Measurements from ENCODE around the gene TRIM65. TPM values are rescaled to one million over a fixed set of nuclear protein-coding genes. Genes with fewer than 3 reads are reported as not detected.

TRIM65 gene
- total and polyA plus RNA-seq, 2 of the 13 experiments (the other 11 are each of a cell fraction or from before 2014, with no cell fraction given) = 10.3 to 22.4 TPM

DNA sequence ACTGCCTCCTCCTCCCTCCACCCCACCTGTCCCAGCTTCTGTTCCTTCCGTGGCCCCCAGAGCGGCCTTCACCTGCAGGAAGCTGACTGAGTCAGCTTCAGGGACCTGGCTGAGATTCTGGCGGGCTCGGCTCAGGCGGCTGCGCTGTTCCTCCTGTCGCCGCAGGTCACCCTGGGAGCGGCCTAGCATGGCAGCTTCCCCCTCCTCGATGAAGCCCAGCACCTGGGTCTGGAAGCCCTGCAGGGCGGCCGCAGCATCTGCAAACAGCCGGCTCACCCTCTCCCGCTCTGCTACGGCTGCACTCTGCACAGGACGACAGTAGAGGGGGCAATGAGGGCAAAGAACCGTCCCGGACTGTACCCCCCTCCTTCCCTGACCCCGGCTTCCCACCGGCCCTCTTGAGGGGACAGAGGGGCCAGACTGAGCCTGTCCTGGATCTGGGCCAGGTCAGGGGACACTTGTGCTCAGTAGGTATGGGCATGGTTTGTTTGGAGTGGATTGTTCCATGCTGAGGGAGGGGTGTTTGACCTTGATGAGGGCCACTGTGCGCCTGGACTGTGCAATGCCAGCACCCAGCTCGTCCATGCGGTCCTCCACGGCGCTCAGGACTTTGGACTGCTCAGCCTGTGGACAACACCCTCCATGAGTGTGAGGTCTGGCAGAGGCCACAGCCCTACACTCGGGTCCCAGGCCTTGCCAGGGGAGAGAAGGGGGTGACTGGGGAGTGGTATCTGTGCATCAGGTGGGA, 20.4 kb downstream of the TRIM65 start (continued):
- TF ChIP-seq PHF21A (CRISPR knock-in tag; IDR thresholded peaks at IDR 0.05) (peak; percentile 100), TCF12 (IDR thresholded peaks at IDR 0.05) (no peak), TCF12 (CRISPR knock-in tag; IDR thresholded peaks at IDR 0.05) (peak; percentile 83), SIN3B (IDR thresholded peaks at IDR 0.05; ENCODE audit: low read length) (0 out of 2 replicates have a peak, but pooled peaks have one; percentile 14), MXD4 (CRISPR knock-in tag; IDR thresholded peaks at IDR 0.05) (peak; percentile 34; the same call in 1 of the 2 replicates), FOXO1 (CRISPR knock-in tag; IDR thresholded peaks at IDR 0.05) (peak; percentile 96), ZNF274 (CRISPR knock-in tag; IDR thresholded peaks at IDR 0.05) (peak; percentile 54), TEAD2 (CRISPR knock-in tag; IDR thresholded peaks at IDR 0.05) (no peak), HNF4A (CRISPR knock-in tag; IDR thresholded peaks at IDR 0.05) (peak; percentile 100), ZNF136 (CRISPR knock-in tag; IDR thresholded peaks at IDR 0.05; ENCODE audit: low read depth) (peak; percentile 95), ARHGAP35 (CRISPR knock-in tag; IDR thresholded peaks at IDR 0.05; ENCODE audit: borderline replicate concordance) (no peak; the same call in none of the 2 replicates), ATM (IDR thresholded peaks at IDR 0.05; ENCODE audit: borderline replicate concordance) (no peak)
- TF ChIP-seq, protein P1, sequence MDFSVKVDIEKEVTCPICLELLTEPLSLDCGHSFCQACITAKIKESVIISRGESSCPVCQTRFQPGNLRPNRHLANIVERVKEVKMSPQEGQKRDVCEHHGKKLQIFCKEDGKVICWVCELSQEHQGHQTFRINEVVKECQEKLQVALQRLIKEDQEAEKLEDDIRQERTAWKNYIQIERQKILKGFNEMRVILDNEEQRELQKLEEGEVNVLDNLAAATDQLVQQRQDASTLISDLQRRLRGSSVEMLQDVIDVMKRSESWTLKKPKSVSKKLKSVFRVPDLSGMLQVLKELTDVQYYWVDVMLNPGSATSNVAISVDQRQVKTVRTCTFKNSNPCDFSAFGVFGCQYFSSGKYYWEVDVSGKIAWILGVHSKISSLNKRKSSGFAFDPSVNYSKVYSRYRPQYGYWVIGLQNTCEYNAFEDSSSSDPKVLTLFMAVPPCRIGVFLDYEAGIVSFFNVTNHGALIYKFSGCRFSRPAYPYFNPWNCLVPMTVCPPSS (IDR thresholded peaks at IDR 0.05) = no peak
- TF ChIP-seq, protein P2, sequence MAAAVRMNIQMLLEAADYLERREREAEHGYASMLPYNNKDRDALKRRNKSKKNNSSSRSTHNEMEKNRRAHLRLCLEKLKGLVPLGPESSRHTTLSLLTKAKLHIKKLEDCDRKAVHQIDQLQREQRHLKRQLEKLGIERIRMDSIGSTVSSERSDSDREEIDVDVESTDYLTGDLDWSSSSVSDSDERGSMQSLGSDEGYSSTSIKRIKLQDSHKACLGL (CRISPR knock-in tag; IDR thresholded peaks at IDR 0.05) = peak; percentile 30; the same call in 1 of the 2 replicates
- TF ChIP-seq, protein P3, sequence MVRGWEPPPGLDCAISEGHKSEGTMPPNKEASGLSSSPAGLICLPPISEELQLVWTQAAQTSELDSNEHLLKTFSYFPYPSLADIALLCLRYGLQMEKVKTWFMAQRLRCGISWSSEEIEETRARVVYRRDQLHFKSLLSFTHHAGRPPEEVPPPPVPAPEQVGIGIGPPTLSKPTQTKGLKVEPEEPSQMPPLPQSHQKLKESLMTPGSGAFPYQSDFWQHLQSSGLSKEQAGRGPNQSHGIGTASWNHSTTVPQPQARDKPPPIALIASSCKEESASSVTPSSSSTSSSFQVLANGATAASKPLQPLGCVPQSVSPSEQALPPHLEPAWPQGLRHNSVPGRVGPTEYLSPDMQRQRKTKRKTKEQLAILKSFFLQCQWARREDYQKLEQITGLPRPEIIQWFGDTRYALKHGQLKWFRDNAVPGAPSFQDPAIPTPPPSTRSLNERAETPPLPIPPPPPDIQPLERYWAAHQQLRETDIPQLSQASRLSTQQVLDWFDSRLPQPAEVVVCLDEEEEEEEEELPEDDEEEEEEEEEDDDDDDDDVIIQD (CRISPR knock-in tag; IDR thresholded peaks at IDR 0.05; ENCODE audit: low read depth) = peak; percentile 78
- TF ChIP-seq, protein P4, sequence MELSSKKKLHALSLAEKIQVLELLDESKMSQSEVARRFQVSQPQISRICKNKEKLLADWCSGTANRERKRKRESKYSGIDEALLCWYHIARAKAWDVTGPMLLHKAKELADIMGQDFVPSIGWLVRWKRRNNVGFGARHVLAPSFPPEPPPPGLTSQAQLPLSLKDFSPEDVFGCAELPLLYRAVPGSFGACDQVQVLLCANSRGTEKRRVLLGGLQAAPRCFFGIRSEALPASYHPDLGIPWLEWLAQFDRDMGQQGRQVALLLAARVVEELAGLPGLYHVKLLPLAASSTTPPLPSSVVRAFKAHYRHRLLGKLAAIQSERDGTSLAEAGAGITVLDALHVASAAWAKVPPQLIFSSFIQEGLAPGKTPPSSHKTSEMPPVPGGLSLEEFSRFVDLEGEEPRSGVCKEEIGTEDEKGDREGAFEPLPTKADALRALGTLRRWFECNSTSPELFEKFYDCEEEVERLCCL (CRISPR knock-in tag; IDR thresholded peaks at IDR 0.05; ENCODE audit: borderline replicate concordance) = no peak; the same call in 1 of the 2 replicates
- TF ChIP-seq, protein P5, sequence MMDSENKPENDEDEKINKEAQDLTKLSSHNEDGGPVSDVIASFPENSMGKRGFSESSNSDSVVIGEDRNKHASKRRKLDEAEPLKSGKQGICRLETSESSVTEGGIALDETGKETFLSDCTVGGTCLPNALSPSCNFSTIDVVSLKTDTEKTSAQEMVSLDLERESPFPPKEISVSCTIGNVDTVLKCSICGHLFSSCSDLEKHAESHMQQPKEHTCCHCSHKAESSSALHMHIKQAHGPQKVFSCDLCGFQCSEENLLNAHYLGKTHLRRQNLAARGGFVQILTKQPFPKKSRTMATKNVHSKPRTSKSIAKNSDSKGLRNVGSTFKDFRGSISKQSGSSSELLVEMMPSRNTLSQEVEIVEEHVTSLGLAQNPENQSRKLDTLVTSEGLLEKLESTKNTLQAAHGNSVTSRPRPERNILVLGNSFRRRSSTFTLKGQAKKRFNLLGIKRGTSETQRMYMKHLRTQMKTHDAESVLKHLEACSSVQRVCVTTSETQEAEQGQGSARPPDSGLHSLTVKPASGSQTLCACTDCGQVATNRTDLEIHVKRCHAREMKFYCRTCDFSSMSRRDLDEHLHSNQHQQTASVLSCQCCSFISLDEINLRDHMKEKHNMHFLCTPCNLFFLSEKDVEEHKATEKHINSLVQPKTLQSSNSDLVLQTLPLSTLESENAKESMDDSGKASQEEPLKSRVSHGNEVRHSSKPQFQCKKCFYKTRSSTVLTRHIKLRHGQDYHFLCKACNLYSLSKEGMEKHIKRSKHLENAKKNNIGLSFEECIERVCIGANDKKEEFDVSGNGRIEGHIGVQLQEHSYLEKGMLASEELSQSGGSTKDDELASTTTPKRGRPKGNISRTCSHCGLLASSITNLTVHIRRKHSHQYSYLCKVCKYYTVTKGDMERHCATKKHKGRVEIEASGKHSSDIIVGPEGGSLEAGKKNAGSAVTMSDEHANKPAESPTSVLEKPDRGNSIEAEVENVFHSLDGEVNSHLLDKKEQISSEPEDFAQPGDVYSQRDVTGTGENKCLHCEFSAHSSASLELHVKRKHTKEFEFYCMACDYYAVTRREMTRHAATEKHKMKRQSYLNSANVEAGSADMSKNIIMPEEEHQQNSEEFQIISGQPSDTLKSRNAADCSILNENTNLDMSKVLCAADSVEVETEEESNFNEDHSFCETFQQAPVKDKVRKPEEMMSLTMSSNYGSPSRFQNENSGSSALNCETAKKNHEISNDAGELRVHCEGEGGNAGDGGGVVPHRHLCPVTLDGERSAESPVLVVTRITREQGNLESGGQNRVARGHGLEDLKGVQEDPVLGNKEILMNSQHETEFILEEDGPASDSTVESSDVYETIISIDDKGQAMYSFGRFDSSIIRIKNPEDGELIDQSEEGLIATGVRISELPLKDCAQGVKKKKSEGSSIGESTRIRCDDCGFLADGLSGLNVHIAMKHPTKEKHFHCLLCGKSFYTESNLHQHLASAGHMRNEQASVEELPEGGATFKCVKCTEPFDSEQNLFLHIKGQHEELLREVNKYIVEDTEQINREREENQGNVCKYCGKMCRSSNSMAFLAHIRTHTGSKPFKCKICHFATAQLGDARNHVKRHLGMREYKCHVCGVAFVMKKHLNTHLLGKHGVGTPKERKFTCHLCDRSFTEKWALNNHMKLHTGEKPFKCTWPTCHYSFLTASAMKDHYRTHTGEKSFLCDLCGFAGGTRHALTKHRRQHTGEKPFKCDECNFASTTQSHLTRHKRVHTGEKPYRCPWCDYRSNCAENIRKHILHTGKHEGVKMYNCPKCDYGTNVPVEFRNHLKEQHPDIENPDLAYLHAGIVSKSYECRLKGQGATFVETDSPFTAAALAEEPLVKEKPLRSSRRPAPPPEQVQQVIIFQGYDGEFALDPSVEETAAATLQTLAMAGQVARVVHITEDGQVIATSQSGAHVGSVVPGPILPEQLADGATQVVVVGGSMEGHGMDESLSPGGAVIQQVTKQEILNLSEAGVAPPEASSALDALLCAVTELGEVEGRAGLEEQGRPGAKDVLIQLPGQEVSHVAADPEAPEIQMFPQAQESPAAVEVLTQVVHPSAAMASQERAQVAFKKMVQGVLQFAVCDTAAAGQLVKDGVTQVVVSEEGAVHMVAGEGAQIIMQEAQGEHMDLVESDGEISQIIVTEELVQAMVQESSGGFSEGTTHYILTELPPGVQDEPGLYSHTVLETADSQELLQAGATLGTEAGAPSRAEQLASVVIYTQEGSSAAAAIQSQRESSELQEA (CRISPR knock-in tag; IDR thresholded peaks at IDR 0.05; ENCODE audit: not compliant biosample characterization) = peak; percentile 29

Data from HepG2 (cell line).